Thyroid gland (tissue), 4 donors: ENCODE results near the gene RAB35.

ENCODE experiments used
- POLR2A ChIP-seq, 2 donors: fragments of 450-650 bp; IDR thresholded peaks; one replicate each; pipeline ENCODE4 v1.6.1; 2017; ENCODE audit warnings: antibody characterized with exemption in 2 of 2, mild to moderate bottlenecking in 2 of 2, moderate library complexity in 1 of 2
- TF ChIP-seq, protein P1 (sequence below), 6 experiments: fragments of 200-600 bp in 3 of 6; fragments of 450-650 bp in 3 of 6; sonication (generic) in 3 of 6; IDR thresholded peaks; one replicate each; pipeline ENCODE4 v1.5.1; 2016 to 2019; ENCODE audit warnings: antibody characterized with exemption in 6 of 6, mild to moderate bottlenecking in 2 of 6, inconsistent platforms in 1 of 6, moderate library complexity in 1 of 6

DNA sequence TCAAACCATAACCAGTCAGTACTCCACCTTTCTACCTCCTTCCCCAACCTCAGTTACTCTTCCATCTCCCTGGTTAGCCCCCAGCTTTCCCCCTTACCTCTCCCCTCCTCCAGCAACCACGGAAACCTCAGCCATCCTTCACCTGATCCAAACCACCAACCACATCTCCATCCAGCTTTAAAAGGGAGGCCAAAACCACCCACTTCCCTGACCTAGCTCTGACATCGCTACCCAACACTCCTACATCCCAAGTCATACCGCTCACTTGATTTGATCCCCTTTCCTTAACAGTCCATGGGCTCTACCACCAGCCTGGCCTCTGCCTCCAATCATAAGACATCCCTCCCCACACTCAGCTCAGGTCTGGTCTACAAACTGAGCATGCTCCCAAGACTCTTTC, 1.5 kb downstream of the RAB35 start:
- TF ChIP-seq, protein P1, sequence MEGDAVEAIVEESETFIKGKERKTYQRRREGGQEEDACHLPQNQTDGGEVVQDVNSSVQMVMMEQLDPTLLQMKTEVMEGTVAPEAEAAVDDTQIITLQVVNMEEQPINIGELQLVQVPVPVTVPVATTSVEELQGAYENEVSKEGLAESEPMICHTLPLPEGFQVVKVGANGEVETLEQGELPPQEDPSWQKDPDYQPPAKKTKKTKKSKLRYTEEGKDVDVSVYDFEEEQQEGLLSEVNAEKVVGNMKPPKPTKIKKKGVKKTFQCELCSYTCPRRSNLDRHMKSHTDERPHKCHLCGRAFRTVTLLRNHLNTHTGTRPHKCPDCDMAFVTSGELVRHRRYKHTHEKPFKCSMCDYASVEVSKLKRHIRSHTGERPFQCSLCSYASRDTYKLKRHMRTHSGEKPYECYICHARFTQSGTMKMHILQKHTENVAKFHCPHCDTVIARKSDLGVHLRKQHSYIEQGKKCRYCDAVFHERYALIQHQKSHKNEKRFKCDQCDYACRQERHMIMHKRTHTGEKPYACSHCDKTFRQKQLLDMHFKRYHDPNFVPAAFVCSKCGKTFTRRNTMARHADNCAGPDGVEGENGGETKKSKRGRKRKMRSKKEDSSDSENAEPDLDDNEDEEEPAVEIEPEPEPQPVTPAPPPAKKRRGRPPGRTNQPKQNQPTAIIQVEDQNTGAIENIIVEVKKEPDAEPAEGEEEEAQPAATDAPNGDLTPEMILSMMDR (IDR thresholded peaks at IDR 0.05), result no peak
- TF ChIP-seq POLR2A (IDR thresholded peaks at IDR 0.05), result no peak
